Lower leg skin (tissue), 4 donors: Measurements from ENCODE around the gene SFXN2. TPM values are rescaled to one million over a fixed set of nuclear protein-coding genes. Genes with fewer than 3 reads are reported as not detected.

ENCODE experiments used
- DNase-seq, 2 donors: peaks; one replicate each; pipeline ENCODE4 v3.0.0-alpha.2; 2019; ENCODE audit warnings: low spot score in 2 of 2
- H3K4me3 ChIP-seq: fragments of 200-600 bp; sonication (generic); 2 replicates; pipeline ENCODE4 v1.5.1; 2017; ENCODE audit warnings: mild to moderate bottlenecking, low read depth; ENCODE audit not compliant: poor library complexity, severe bottlenecking
- POLR2A ChIP-seq, 2 donors: fragments of 450-650 bp; IDR thresholded peaks; one replicate each; pipeline ENCODE4 v1.6.1; 2016 to 2017; ENCODE audit warnings: antibody characterized with exemption in 2 of 2, mild to moderate bottlenecking in 1 of 2, moderate library complexity in 1 of 2
- WGBS, 2 donors: methylation state at CpG; one replicate each; pipeline ENCODE4 v1.1.5; 2018; 5-methylcytosine and 5-hydroxymethylcytosine counted together
- intact Hi-C: fragments of 100-400 bp; cut with DNase I; formaldehyde crosslinking; loops from one replicate; pipeline ENCODE4 v1.15.0; 2023; ENCODE audit warnings: low total_unique reads
- total RNA-seq, 4 donors: library from RNA; depleted of rRNA; stranded (reverse); fragments of >200 nt; gene quantifications; one replicate each; pipeline ENCODE4 v1.1.0, GENCODE V29; 2016
- TF ChIP-seq, protein P1 (sequence below), 3 donors: fragments of 450-650 bp; IDR thresholded peaks; one replicate each; pipeline ENCODE4 v1.5.1; 2016; ENCODE audit warnings: antibody characterized with exemption in 3 of 3, mild to moderate bottlenecking in 3 of 3, moderate library complexity in 2 of 3

Gene SFXN2
- total RNA-seq, 4 donors from 2014 or later, result 0.46 to 4.7 (median 1.1) TPM

DNA sequence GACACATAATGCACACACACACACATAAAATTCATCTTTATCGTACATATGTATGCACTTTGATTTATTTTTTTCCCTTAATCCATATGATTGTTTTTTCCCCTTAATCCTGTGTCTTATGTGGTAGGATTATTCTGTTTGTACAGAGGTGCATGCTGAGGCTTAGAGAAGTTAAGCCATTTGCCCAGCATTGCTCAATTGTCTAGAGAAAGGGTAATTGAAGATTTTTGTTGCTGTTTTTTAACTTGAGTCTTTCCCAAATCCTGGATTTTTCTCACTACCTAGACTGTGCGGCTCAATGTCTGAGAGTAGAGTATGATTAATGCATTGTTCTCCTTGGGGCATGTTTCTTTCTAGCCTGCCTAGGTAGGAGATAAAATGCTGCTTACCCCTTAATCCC is 64.3 kb downstream of the SFXN2 start:
- DNase-seq, result no peak
- no peak overlapping the region for H3K4me3 ChIP-seq
- intact Hi-C loops, result no loop called here
- TF ChIP-seq, protein P1, sequence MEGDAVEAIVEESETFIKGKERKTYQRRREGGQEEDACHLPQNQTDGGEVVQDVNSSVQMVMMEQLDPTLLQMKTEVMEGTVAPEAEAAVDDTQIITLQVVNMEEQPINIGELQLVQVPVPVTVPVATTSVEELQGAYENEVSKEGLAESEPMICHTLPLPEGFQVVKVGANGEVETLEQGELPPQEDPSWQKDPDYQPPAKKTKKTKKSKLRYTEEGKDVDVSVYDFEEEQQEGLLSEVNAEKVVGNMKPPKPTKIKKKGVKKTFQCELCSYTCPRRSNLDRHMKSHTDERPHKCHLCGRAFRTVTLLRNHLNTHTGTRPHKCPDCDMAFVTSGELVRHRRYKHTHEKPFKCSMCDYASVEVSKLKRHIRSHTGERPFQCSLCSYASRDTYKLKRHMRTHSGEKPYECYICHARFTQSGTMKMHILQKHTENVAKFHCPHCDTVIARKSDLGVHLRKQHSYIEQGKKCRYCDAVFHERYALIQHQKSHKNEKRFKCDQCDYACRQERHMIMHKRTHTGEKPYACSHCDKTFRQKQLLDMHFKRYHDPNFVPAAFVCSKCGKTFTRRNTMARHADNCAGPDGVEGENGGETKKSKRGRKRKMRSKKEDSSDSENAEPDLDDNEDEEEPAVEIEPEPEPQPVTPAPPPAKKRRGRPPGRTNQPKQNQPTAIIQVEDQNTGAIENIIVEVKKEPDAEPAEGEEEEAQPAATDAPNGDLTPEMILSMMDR (IDR thresholded peaks at IDR 0.05), result no peak
- TF ChIP-seq POLR2A (IDR thresholded peaks at IDR 0.05), result no peak
- 63 to 78% methylated on average over 2 of the region's 2 CpGs for WGBS, 2 donors

DNA sequence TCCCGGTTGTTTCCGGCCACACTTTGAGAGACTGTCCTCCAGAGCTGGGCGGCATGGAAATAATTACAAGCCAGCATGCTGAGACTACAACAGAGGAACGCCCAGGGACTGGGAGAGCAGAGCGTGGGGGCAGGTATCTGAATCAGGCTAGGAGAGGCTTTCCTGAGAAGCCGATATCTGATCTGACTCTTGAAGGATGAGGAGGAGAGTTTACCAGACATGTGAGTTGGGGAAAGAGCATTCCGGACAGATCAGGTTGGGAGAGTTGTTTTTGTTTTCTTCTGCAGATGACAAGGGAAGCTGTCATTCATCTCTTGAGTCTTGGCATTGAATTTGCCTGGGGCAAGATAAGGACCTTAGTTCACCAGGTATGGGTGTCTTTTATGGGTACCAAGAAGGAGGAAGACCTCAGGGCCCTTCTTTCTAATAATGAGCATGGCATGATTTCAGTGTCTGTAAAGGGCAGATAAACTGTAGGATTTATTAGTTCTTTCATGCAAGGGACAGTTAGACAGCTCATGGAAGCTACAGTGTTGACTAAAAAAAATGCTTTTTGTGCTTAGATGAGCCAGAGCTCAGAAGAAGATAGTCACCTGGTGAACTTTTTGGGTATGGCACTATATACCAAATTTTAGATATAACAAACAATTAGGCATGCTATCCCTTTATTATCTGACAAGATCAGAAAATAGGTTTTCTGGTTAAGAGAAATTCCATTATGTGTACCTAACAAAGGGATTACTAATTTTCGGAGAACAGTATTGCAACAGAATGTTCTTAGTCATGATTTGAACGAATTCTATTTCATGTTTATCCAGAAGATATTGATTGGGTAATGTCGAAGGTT is 65.5 kb downstream of the SFXN2 start:
- 43 to 60% methylated on average over 10 of the region's 10 CpGs for WGBS, 2 donors
- no peak overlapping the region for H3K4me3 ChIP-seq
- intact Hi-C loops, result no loop called here
- TF ChIP-seq, protein P1 (IDR thresholded peaks at IDR 0.05), result no peak
- TF ChIP-seq POLR2A (IDR thresholded peaks at IDR 0.05), result no peak
- DNase-seq, result no peak

DNA sequence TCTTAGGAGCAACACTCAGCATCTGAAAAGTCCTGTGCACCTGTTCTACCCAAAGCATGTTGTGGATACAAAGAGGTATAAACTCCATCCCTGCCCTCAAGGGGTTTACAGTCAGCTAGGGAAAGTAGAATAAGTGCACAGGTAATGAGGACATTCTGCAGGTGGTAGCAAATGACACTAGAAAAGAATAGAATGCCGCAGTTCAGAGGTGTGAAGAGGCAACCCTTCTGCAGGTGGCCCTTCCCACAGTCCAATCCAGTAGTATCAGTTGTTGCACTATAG is 66.0 kb downstream of the SFXN2 start:
- no peak for DNase-seq
- intact Hi-C loops, result no loop called here
- TF ChIP-seq POLR2A (IDR thresholded peaks at IDR 0.05), result no peak
- TF ChIP-seq, protein P1 (IDR thresholded peaks at IDR 0.05), result no peak
- 90 to 100% methylated on average over 1 of the region's 1 CpG for WGBS, 2 donors
- no peak overlapping the region for H3K4me3 ChIP-seq

DNA sequence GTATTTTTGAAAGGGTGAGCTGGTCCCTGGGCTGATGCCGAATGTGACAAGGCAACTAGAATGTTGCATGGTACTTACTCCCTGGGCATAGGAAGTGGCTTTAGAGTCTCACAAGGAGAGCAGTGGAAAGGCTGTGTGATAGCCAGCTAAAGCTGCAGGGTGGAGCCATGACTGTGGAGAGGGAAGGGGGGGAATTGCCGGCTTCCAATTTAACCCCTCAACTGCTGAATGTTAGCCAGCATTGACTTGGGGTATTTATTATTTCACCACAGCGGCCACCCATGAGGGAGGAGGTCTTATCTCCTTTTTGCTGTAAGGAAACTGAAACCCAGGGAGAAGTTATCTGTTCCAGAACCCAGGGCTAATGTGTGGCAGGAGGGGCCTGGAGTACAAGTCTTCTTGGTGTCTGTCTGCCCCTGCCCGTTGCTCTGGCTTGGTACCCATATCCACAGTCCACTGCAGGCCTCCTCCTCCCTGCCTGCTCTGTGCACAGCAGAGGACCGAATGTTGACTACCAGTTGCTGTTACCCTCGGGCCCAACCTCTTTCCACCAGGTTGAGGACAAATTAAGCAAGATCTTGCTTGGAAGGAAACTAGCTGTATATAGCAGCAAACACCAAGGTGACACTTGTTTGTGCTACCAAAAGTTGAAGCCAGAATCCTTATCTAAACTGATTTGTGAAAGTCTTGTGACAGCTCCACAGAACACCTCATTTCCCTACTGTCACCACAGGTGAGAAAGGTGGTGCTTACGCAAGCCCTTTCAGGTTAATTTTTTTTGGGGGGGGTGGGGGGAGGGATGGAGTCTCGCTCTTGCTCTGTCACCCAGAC is 66.9 kb downstream of the SFXN2 start:
- H3K4me3 ChIP-seq, result no peak overlapping the region
- no peak for TF ChIP-seq POLR2A (IDR thresholded peaks at IDR 0.05)
- TF ChIP-seq, protein P1 (IDR thresholded peaks at IDR 0.05), result no peak
- 43 to 44% methylated on average over 8 of the region's 8 CpGs for WGBS, 2 donors
- no peak for DNase-seq
- intact Hi-C loops, result no loop called here

DNA sequence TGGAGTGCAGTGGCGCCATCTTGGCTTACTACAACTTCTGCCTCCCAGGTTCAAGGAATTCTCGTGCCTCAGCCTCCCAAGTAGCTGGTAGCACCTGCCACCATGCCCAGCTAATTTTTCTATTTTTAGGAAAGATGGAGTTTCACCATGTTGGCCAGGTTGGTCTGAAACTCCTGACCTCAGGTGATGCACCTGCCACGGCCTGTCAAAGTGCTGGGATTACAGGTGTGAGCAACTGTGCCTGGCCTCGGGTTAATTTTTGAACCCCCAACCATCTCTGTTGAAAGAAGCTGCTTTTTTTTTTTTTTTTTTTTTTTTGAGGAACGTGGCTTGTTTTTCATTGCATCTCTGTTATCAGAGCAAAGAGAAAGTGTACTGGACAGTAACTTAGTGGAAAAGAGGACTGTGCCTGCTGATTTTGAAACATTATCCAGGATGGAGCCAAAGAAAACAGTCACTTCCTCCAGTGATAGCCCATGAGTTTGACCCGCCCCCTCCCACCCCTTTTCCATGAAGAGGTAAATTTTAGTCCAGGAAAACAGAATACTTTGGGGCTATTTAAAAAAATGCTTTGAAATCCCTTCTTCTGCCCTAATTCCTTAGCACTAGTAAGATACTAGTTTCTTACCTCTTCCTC is 67.6 kb downstream of the SFXN2 start:
- intact Hi-C loops, result no loop called here
- TF ChIP-seq, protein P1 (IDR thresholded peaks at IDR 0.05), result no peak
- TF ChIP-seq POLR2A (IDR thresholded peaks at IDR 0.05), result no peak
- no peak overlapping the region for H3K4me3 ChIP-seq
- 65 to 70% methylated on average over 6 of the region's 6 CpGs for WGBS, 2 donors
- DNase-seq, result no peak
